T-helper 1 cell treated with Interleukin-12 subunit alpha and Interleukin-12 subunit beta and Interleukin-4 antibody, amounts not matched to agents 30 ng/mL and 1 ng/mL, for 36 hours (primary cell): ENCODE measurements around the gene FGA. TPM values are rescaled to one million over a fixed set of nuclear protein-coding genes. Genes with fewer than 3 reads are reported as not detected.

Experiments
- intact Hi-C: fragments of 100-400 bp; cut with micrococcal nuclease; formaldehyde crosslinking; loops from one replicate; pipeline ENCODE4 v1.15.1; 2024
- total RNA-seq: library from RNA; stranded (reverse); gene quantifications from 2 replicates; pipeline ENCODE4 v1.2.3, GENCODE V29; 2022

FGA gene
- not detected in 2 replicates for total RNA-seq

- intact Hi-C loops: no loop called here
Observed at GRCh38 chr4:154590329-154591006, at the start of gene FGA. Gene FGA (minus strand): TSS chr4:154590742. CDS start chr4:154590687, 55 bp downstream.

- intact Hi-C loops: no loop called here
Observed at GRCh38 chr4:154634058-154634457, 43.5 kb upstream of the FGA start.

- intact Hi-C loops: no loop called here
Observed at GRCh38 chr4:154631828-154632227, 41.3 kb upstream of the FGA start.

GRCh38 chr4:154630324-154630723, 39.8 kb upstream of the FGA start:
- intact Hi-C loops: no loop called here

GRCh38 chr4:154626793-154627484, 36.4 kb upstream of the FGA start:
- intact Hi-C loops: no loop called here

GRCh38 chr4:154625971-154626370, 35.4 kb upstream of the FGA start:
- intact Hi-C loops: no loop called here

- intact Hi-C loops: loop anchor here (5.0 kb wide), 1 partner anchor 837 kb away; the partner anchor contains the start of gene SFRP2
Observed at GRCh38 chr4:154623995-154624394, 33.5 kb upstream of the FGA start.

- intact Hi-C loops: loop anchor here (5.0 kb wide), 1 partner anchor 836 kb away; the partner anchor contains the start of gene SFRP2
Observed at GRCh38 chr4:154623436-154623835, 32.9 kb upstream of the FGA start.

- intact Hi-C loops: loop anchor here (1.0 to 5.0 kb wide), 4 partner anchors 63 to 835 kb away; partner anchors contain the start of gene SFRP2
Observed at GRCh38 chr4:154622598-154622997, 32.1 kb upstream of the FGA start.

GRCh38 chr4:154620111-154620510, 29.6 kb upstream of the FGA start:
- intact Hi-C loops: loop anchor here (5.0 kb wide), 1 partner anchor 833 kb away; the partner anchor contains the start of gene SFRP2

- intact Hi-C loops: loop anchor here (1.0 to 5.0 kb wide), 4 partner anchors 60 to 758 kb away; partner anchors contain the start of gene MAP9
Observed at GRCh38 chr4:154618708-154619315, 28.3 kb upstream of the FGA start.

- intact Hi-C loops: loop anchor here (1.0 to 5.0 kb wide), 4 partner anchors 59 to 759 kb away; partner anchors contain the start of gene MAP9
Observed at GRCh38 chr4:154617820-154618317, 27.3 kb upstream of the FGA start.

- intact Hi-C loops: loop anchor here (1.0 to 5.0 kb wide), 2 partner anchors 283 to 761 kb away; partner anchors contain the start of gene MAP9
Observed at GRCh38 chr4:154616731-154617130, 26.2 kb upstream of the FGA start.

- intact Hi-C loops: loop anchor here (1.0 to 5.0 kb wide), 2 partner anchors 283 to 761 kb away; partner anchors contain the start of gene MAP9
Observed at GRCh38 chr4:154616287-154616686, 25.7 kb upstream of the FGA start.

- intact Hi-C loops: loop anchor here (5.0 kb wide), 1 partner anchor 762 kb away; the partner anchor contains the start of gene MAP9
Observed at GRCh38 chr4:154615211-154615610, 24.7 kb upstream of the FGA start.

GRCh38 chr4:154614306-154614705, 23.8 kb upstream of the FGA start:
- intact Hi-C loops: no loop called here

- intact Hi-C loops: no loop called here
Observed at GRCh38 chr4:154612472-154613414, 22.2 kb upstream of the FGA start, which contains the start of gene FGG. Gene FGG (minus strand): TSS chr4:154612656. CDS start chr4:154612609, 47 bp downstream.

GRCh38 chr4:154611833-154612232, 21.3 kb upstream of the FGA start:
- intact Hi-C loops: no loop called here

GRCh38 chr4:154610582-154610981, 20.0 kb upstream of the FGA start:
- intact Hi-C loops: no loop called here

- intact Hi-C loops: no loop called here
Observed at GRCh38 chr4:154609532-154609931, 19.0 kb upstream of the FGA start.
